Vagina (tissue), 2 donors: Measurements from ENCODE around the gene MYL7.

ENCODE experiments used
- CTCF ChIP-seq, 3 experiments: fragments of 450-650 bp in 2 of 3; fragments of 200-600 bp in 1 of 3; sonication (generic) in 1 of 3; IDR thresholded peaks; one replicate each; pipeline ENCODE4 v1.5.1; 2017 to 2019; ENCODE audit warnings: antibody characterized with exemption in 3 of 3, mild to moderate bottlenecking in 2 of 3, moderate library complexity in 2 of 3
- POLR2A ChIP-seq, 2 donors: fragments of 450-650 bp; IDR thresholded peaks; one replicate each; pipeline ENCODE4 v1.6.1; 2017; ENCODE audit warnings: antibody characterized with exemption in 2 of 2, mild to moderate bottlenecking in 2 of 2, moderate library complexity in 2 of 2

- TF ChIP-seq CTCF (IDR thresholded peaks at IDR 0.05) (no peak), POLR2A (IDR thresholded peaks at IDR 0.05) (no peak)
Observed at GRCh38 chr7:44154703-44155102, 13.6 kb upstream of the MYL7 start.
